GM12874 (cell line): ENCODE measurements around the gene BAZ1A.

Source experiments
- TF ChIP-seq, protein P1 (sequence below): IDR thresholded peaks from 2 replicates; pipeline ENCODE4 v1.5.1; 2011; ENCODE audit warnings: low read depth, mild to moderate bottlenecking, control low read depth, low read length, moderate library complexity; ENCODE audit not compliant: insufficient read depth

BAZ1A gene

DNA sequence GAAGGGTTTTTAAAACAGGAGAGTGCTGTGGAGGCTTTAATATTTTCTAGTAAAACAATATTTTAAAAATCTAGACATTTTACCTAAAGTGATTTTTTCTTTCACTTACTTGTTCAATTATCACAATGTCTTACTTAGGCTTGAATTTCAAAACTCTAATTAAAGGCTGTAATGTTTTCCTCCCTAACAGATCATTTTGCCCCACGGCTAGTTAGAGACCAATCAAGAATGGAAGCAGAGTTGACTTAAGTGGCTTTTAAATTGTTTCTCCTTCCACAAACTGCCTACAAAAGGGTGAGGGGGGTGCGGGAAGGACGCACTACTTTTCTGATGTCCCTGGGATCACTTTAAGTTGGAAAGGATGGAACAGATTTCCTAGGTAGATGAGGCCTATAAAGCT is 151.3 kb downstream of the BAZ1A start:
- TF ChIP-seq, protein P1, sequence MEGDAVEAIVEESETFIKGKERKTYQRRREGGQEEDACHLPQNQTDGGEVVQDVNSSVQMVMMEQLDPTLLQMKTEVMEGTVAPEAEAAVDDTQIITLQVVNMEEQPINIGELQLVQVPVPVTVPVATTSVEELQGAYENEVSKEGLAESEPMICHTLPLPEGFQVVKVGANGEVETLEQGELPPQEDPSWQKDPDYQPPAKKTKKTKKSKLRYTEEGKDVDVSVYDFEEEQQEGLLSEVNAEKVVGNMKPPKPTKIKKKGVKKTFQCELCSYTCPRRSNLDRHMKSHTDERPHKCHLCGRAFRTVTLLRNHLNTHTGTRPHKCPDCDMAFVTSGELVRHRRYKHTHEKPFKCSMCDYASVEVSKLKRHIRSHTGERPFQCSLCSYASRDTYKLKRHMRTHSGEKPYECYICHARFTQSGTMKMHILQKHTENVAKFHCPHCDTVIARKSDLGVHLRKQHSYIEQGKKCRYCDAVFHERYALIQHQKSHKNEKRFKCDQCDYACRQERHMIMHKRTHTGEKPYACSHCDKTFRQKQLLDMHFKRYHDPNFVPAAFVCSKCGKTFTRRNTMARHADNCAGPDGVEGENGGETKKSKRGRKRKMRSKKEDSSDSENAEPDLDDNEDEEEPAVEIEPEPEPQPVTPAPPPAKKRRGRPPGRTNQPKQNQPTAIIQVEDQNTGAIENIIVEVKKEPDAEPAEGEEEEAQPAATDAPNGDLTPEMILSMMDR: no peak

DNA sequence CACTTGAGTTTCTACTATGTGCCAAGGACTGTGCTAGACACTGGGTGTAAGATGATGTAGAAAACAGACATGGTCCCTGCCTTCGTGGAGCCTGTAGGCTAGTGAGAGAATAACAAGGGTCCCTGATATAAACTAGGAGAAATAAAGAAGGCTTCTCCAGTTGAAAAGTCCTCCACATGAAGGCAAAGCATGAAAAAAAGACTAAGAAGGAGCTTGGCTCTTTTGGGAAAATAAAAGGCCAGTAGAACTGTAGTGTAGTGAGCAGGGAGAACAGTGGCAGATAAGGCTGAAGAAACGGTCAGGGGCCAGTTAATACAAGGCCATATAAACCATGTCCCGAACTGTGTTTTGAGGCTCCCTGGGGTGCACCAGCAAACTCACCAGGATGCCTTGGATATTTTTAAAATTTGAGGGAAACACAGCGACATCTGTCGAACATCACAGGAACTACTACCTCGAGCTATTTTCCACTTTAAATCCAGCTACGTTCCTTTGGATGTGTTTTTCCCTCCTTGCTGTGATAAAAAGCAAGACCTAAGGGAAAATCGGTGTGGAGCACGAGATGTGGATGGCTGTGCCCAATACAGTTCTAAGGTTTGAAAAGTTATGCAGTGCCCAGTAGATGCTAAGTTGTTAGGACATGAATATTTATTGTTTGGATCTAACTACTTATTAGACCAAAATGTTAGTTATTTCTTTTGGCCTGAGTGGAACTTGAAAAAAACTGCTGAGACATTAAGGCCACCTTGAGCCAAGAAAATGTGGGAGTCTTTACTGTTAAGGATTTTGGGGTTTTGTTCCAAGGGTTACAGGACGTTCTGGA is 152.2 kb downstream of the BAZ1A start:
- TF ChIP-seq, protein P1: peak; percentile 74

DNA sequence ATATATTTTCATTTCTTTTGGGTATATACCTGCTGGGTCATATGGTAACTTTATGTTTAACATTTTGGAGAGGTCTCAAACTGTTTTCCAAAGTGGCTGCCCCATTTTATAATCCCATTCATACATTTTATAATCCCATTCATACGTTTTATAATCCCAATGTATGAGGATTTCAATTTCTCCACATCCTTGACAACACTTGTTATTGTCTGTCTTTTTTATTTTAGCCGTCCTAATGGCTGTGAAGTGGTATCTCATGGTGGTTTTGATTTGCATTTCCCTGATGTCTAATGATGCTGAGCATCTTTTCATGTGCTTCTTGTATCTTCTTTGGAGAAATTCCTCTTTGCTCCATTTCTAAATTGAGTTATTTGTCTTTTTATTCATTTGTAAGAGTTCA is 154.0 kb downstream of the BAZ1A start:
- TF ChIP-seq, protein P1: no peak

DNA sequence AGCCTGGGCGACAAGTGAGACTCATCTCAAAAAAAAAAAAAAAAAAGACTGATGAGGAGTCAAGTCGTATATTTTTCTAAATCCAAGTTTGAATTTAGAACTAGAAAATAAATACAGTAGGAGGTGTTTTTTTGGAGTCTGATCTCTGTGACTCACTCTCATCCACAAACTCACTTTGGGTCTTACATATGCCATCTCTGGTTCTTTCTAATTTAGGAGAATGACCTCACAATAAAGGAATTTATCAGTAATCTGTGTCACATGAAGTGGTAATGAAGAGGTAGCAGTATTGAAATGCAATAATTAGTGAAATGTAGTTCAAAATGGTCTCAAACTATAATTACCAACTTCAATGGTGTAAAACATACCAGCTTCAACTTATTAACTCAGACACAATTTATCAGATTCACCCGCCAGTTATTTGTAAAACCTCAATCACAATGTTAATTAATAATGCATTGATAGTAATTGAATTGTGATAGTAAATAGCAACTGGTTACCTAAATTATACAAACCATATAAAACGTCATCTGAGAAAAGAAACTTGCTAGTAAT is 156.3 kb downstream of the BAZ1A start:
- TF ChIP-seq, protein P1: no peak

DNA sequence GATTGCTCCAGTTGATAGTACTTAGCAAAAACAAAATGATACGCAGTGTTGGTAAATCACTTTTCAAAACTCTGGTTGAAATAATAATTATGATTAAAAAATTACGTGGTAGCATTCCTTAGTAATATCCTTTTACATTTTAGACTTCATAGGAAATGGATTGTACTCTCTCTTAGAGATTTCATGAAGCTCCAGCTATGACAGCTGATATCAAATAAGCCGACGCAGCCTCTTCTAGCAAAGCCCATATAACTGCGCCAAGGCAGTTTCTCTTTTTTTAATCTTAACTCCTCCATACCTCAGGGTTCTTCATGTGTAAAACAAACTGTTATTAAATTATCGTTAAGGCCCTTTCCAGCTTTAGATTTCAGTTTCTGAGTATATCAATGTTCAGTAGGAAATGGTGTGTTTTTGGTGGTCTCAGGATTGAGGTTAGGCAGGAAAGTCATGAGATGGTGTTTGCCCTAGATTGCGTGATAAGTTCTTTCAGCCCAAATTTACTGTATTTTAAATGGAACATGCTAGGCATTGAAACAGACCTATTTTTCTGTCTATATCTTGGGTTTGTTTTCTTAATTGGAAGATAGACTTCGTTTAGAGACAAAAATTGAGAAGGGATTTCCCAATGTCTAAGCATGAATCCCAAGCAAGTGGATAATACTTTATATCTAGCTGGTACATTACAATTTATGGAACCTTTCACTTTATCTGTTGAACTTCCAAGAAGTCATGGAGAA is 159.9 kb downstream of the BAZ1A start:
- TF ChIP-seq, protein P1: no peak

DNA sequence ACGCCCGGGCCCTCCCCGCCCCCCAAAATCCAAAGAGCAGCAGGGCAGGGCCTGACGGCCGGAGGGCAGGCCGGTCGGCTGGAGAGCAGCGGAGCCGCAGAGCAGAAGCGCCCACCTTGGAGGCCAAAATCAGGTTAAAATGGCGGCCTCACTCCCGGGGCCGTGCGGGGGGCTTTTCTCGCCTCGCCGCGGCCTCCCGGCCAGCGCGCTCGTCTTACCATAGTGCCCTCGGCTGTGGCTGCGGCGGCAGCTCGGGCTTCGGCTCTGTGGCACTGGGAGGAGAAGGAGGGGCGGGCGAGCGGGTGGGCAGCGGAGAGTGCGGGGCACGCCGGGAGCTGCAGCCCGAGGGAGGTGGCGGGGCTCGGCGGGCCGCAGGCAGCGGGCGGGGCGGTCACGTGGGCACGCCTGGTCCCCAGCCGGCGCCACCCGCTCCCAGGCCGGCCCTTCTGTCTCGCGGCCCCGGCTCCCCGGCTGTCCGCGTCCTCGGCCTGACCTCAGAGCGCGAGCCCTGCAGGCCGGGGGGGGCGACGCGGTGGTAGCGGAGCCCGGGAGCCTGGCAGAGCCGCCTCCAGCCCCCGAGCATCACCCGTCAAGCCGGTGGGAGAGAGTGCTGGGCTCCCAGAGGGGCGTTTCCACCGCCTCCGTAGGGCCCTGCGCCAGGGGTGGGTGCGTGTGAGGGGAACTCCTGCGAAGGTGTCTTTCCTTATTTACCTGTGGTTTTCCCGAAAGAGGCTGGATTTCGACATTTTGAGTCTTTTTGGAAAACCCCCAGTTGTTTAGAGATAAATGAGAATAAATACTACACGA is 160.6 kb downstream of the BAZ1A start, which contains the start of gene CFL2:
Gene CFL2 (minus strand): TSS at position 274 of the 807 bp plus-strand sequence. CDS start 53 bp downstream, at position 221.
- TF ChIP-seq, protein P1: no peak
